GM21723 (cell line): ENCODE measurements around the gene TSC1.

Experiments
- ATAC-seq: cut with Tn5 transposase; IDR thresholded peaks from one replicate; pipeline ENCODE4 v1.9.1; 2021; ENCODE audit warnings: mild to moderate bottlenecking, moderate library complexity; ENCODE audit not compliant: unreplicated experiment

TSC1 gene

GRCh38 chr9:132939169-132939568 is 5.2 kb downstream of the TSC1 start:
- no peak for ATAC-seq

- no peak for ATAC-seq
These were observed 6.9 kb downstream of the TSC1 start for GRCh38 chr9:132937463-132937901.

- ATAC-seq = no peak
These were observed 9.4 kb downstream of the TSC1 start for GRCh38 chr9:132935026-132935425.

GRCh38 chr9:132931178-132931735 is 13.2 kb downstream of the TSC1 start:
- ATAC-seq = no peak

- no peak for ATAC-seq
These were observed 16.7 kb downstream of the TSC1 start for GRCh38 chr9:132927704-132928103.

GRCh38 chr9:132923346-132923902 is 21.0 kb downstream of the TSC1 start:
- no peak for ATAC-seq

- ATAC-seq = no peak
These were observed 24.7 kb downstream of the TSC1 start for GRCh38 chr9:132919614-132920268.

- ATAC-seq = no peak
These were observed 29.5 kb downstream of the TSC1 start for GRCh38 chr9:132914924-132915323.

- ATAC-seq = no peak
These were observed 32.3 kb downstream of the TSC1 start for GRCh38 chr9:132912131-132912530.

- no peak for ATAC-seq
These were observed 34.0 kb downstream of the TSC1 start for GRCh38 chr9:132910376-132910775.

- no peak for ATAC-seq
These were observed 35.1 kb downstream of the TSC1 start for GRCh38 chr9:132909311-132909710.

GRCh38 chr9:132908635-132909034 is 35.8 kb downstream of the TSC1 start:
- ATAC-seq = no peak

- ATAC-seq = no peak
These were observed 38.7 kb downstream of the TSC1 start for GRCh38 chr9:132905726-132906125.

- no peak for ATAC-seq
These were observed 40.6 kb downstream of the TSC1 start for GRCh38 chr9:132903574-132904492.

GRCh38 chr9:132901858-132902831 is 42.3 kb downstream of the TSC1 start:
- peak; percentile 54 for ATAC-seq

- ATAC-seq = no peak
These were observed 46.4 kb downstream of the TSC1 start for GRCh38 chr9:132898051-132898450.

GRCh38 chr9:132896906-132897305 is 47.5 kb downstream of the TSC1 start:
- no peak for ATAC-seq

- no peak for ATAC-seq
These were observed 48.2 kb downstream of the TSC1 start for GRCh38 chr9:132896264-132896663.

GRCh38 chr9:132894862-132895835 is 49.3 kb downstream of the TSC1 start:
- no peak for ATAC-seq
